ENCODE data around the gene ZNRF1.

Gene ZNRF1

GRCh38 chr16:74954763-74955162, 44.1 kb upstream of the ZNRF1 start:
- peaks cover 34% of the 10 kb centered on the region for H3K36me3 ChIP-seq
- H3K27me3 ChIP-seq, result no peaks in the 10 kb centered on the region
- no peaks in the 10 kb centered on the region for H3K9me3 ChIP-seq
- H3K4me3 ChIP-seq (ENCODE audit: low read depth in 1 of 2, low read length in 1 of 2), result no peak overlapping the region
- H3K4me1 ChIP-seq (ENCODE audit: control insufficient read depth in 1 of 2, insufficient read depth in 1 of 2, low read depth in 1 of 2, low read length in 1 of 2), result no peaks in the 10 kb centered on the region
- H3K27ac ChIP-seq, result no peak overlapping the region
- TF ChIP-seq CTCF (IDR thresholded peaks at IDR 0.05), result no peak

- no peak for TF ChIP-seq CTCF (IDR thresholded peaks at IDR 0.05)
- H3K27me3 ChIP-seq, result no peaks in the 10 kb centered on the region
These were observed 25.5 kb upstream of the ZNRF1 start for GRCh38 chr16:74973304-74973703.

GRCh38 chr16:74975591-74975990, 23.2 kb upstream of the ZNRF1 start:
- Histone ChIP-seq H3K4me1 (ENCODE audit: control insufficient read depth in 1 of 2, insufficient read depth in 1 of 2, low read depth in 1 of 2, low read length in 1 of 2) (no peaks in the 10 kb centered on the region), H3K27ac (no peak overlapping the region), H3K36me3 (peaks cover 4% of the 10 kb centered on the region), H3K4me3 (ENCODE audit: low read depth in 1 of 2, low read length in 1 of 2) (no peak overlapping the region), H3K27me3 (no peaks in the 10 kb centered on the region), H3K9me3 (no peaks in the 10 kb centered on the region)
- TF ChIP-seq CTCF (IDR thresholded peaks at IDR 0.05), result no peak

More at GRCh38 chr16:74973304-74973703, 25.5 kb upstream of the ZNRF1 start:
- Histone ChIP-seq H3K4me1 (ENCODE audit: control insufficient read depth in 1 of 2, insufficient read depth in 1 of 2, low read depth in 1 of 2, low read length in 1 of 2) (no peaks in the 10 kb centered on the region), H3K4me3 (ENCODE audit: low read depth in 1 of 2, low read length in 1 of 2) (no peak overlapping the region), H3K36me3 (peaks cover 4% of the 10 kb centered on the region), H3K27ac (no peak overlapping the region), H3K9me3 (no peaks in the 10 kb centered on the region)

GRCh38 chr16:74982256-74982655, 16.6 kb upstream of the ZNRF1 start:
- Histone ChIP-seq H3K4me3 (ENCODE audit: low read depth in 1 of 2, low read length in 1 of 2) (no peak overlapping the region), H3K27ac (no peak overlapping the region), H3K27me3 (no peaks in the 10 kb centered on the region), H3K4me1 (ENCODE audit: control insufficient read depth in 1 of 2, insufficient read depth in 1 of 2, low read depth in 1 of 2, low read length in 1 of 2) (peaks cover 9 to 11% of the 10 kb centered on the region in 2 experiments), H3K9me3 (no peaks in the 10 kb centered on the region), H3K36me3 (no peaks in the 10 kb centered on the region)
- TF ChIP-seq CTCF (IDR thresholded peaks at IDR 0.05), result no peak

GRCh38 chr16:74984194-74984528, 14.7 kb upstream of the ZNRF1 start:
- H3K4me1 ChIP-seq (ENCODE audit: control insufficient read depth in 1 of 2, insufficient read depth in 1 of 2, low read depth in 1 of 2, low read length in 1 of 2), result peaks cover 9 to 11% of the 10 kb centered on the region in 2 experiments
- H3K36me3 ChIP-seq, result no peaks in the 10 kb centered on the region
- peak overlapping the region; percentile 97 to 98 for H3K4me3 ChIP-seq (ENCODE audit: low read depth in 1 of 2, low read length in 1 of 2)
- no peak overlapping the region for H3K27ac ChIP-seq
- no peak for TF ChIP-seq CTCF (IDR thresholded peaks at IDR 0.05)
- H3K27me3 ChIP-seq, result no peaks in the 10 kb centered on the region
- H3K9me3 ChIP-seq, result no peaks in the 10 kb centered on the region
